ENCODE results near the gene KHNYN.

Gene KHNYN

DNA sequence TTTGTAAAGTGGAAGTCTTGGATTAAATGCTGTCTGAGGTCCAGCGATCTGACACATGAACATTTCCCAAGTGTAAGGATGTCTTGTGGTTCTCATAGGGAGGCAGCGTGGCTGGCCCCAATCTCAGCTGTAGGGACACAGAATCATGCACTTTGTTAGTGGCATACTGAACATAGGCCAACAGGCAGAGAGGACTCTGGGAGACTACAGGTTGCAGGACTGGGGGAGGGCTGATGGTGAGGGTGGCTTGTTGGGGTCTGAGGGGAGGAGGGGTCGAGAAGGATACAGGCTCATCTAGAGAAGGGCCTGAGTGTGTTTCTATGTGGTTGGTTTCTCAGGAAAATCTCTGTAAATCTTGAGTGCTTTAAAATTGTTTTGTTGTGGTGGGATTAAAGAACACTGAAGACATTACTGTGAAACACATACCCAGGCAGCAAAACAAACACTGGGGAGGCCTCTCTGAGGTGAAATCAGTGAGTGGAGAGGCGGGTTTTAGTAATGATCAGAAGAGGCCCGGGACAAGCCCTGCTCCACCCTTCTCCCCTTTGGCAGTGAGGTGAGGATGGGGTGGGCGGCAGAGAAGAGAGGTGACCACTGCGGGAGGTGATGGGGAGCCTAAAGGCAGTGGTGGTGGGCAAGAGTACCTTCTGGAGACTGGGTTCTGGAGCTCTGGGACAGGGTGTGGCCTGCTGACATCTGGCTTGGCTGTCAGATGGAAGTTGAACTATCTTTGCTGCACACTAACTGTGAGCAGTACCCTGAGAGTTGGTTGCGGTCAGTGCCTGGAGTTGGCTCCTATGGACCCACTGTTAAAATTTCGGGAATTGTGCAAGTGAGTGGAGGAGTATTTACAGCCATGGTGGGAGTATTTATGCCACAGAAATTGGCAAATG lies 27.7 kb upstream of the KHNYN start:
- DNase-seq (ENCODE audit: low read depth): no peak

- no peak for DNase-seq (ENCODE audit: low read depth)
Measured at GRCh38 chr14:24403294-24403998, 26.3 kb upstream of the KHNYN start.

- DNase-seq (ENCODE audit: low read depth): no peak
Measured at GRCh38 chr14:24404814-24405213, 24.9 kb upstream of the KHNYN start.

GRCh38 chr14:24406416-24406815 lies 23.3 kb upstream of the KHNYN start:
- DNase-seq (ENCODE audit: low read depth): no peak

GRCh38 chr14:24407608-24408325 lies 22.0 kb upstream of the KHNYN start:
- no peak for DNase-seq (ENCODE audit: low read depth)

GRCh38 chr14:24408764-24409163 lies 21.0 kb upstream of the KHNYN start:
- DNase-seq (ENCODE audit: low read depth): peak; percentile 75

- DNase-seq (ENCODE audit: low read depth): no peak
Measured at GRCh38 chr14:24409192-24409591, 20.6 kb upstream of the KHNYN start.

DNA sequence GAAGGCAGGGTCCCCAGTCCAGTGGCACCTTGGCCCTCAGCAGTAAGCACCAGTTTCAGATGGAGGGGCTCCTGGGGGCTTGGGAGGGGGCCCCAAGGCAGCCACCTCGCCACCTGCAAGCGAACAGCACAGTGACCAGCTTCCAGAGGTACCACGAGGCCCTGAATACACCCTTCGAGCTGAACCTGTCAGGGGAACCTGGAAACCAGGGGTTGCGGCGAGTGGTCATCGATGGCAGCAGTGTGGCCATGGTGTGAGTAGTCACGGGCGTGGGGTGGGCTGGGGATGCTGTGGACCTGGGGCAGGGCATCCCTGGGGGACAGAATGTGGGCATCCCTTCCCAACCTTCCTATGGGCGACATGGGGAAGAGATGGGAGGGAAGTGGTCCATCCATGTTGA lies 19.8 kb upstream of the KHNYN start:
- DNase-seq (ENCODE audit: low read depth): no peak

GRCh38 chr14:24411443-24412389 lies 18.0 kb upstream of the KHNYN start:
- peak; percentile 52 for DNase-seq (ENCODE audit: low read depth)

DNA sequence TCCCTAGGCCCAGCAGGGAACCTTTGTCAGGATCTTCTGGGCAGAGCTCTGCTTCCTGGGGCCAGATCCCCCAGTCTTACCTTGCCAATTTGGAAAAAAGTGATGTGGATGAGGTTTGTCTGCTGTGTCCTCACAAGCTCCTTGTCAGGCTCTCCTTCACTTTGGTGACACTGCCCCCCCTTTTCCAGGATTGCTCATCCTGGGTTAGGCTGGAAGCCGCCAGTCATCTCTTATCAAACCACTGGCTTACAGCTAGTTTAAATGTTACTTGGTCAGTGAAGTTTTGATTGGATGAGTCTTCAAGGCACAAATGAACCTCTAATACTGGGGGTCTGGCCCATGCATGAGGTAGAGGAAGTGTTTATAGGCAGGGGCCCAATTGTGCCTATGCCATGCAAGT lies 15.7 kb upstream of the KHNYN start:
- DNase-seq (ENCODE audit: low read depth): no peak

GRCh38 chr14:24414732-24415420 lies 14.9 kb upstream of the KHNYN start:
- no peak for DNase-seq (ENCODE audit: low read depth)

GRCh38 chr14:24415421-24416253 lies 14.1 kb upstream of the KHNYN start:
- DNase-seq (ENCODE audit: low read depth): no peak

GRCh38 chr14:24416254-24416931 lies 13.4 kb upstream of the KHNYN start:
- DNase-seq (ENCODE audit: low read depth): no peak

GRCh38 chr14:24416932-24417619 lies 12.7 kb upstream of the KHNYN start:
- DNase-seq (ENCODE audit: low read depth): no peak

DNA sequence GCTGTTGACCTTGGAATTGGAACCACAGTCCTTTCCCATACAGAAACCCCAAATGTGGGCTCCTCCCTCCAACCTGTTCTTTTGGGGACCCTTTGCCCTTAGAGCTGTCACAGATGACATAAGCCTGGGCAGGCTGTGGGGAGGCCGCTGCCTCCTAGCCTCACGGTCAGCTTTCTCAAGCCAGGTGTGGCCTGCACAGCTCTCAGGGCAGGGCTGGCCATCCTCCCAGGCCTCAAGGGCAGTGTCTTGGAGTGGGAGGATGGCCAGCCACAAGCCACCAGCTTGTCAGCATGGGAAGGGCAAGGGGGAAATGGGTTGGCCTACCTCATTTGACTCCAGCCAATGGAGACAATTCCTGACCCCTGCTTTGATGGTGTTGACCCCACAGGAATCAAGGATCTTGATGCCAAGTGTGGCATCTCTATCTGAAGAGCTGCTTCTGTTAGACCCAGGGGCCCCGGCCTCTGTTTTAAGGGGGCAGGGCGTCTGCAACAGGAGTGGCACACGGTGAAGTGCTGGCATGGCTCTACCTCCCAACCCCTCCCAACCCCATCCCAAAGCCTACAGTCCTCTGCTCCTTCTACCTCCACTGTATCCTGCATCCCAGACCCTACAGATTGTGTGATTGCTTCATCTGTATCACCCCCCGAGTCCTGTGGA lies 11.8 kb upstream of the KHNYN start:
- DNase-seq (ENCODE audit: low read depth): no peak

DNA sequence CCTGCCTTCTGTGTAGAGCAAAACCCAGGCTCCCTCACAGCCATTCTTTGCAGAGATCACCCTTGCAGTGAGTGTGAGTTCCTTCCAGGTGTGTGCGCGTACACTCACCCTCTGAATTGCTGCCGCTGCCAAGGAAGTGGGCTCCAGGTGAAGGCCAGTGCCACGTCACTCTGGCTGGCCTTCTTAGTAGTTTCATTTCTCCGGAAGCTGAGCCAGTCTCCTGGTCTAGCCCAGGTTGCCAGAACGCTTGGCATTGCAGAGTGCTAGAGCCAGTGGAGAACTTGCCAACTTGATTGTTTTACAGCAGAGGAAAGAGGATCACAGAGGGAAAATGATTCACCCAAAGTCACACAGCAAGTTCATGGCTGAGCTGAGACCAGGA lies 11.3 kb upstream of the KHNYN start:
- no peak for DNase-seq (ENCODE audit: low read depth)

GRCh38 chr14:24422261-24422660 lies 7.5 kb upstream of the KHNYN start:
- DNase-seq (ENCODE audit: low read depth): no peak

Data from fibroblast of gingiva (primary cell).